Mesenchymal stem cell (in vitro differentiated cells and primary cell): ENCODE data around the gene NAPA.
A peak's percentile ranks its signal among the peaks of the same experiment; 100 is the strongest.

Experiments used
- DNase-seq: peaks from one replicate; pipeline ENCODE4 v3.0.0-alpha.2; 2013
- H2AFZ ChIP-seq: one replicate; pipeline ENCODE4 v1.6.1; 2013; ENCODE audit warnings: low read depth, mild to moderate bottlenecking, control low read depth, inconsistent platforms, low read length, moderate library complexity
- H2AK5ac ChIP-seq: 2 replicates; pipeline ENCODE4 v1.6.1; 2013; ENCODE audit warnings: low read length, moderate library complexity, mild to moderate bottlenecking, inconsistent platforms; ENCODE audit not compliant: severe bottlenecking
- H2BK120ac ChIP-seq: one replicate; pipeline ENCODE4 v1.6.1; 2013; ENCODE audit warnings: low read depth, mild to moderate bottlenecking, inconsistent platforms, low read length, moderate library complexity
- H2BK12ac ChIP-seq, 2 experiments: one replicate each; pipeline ENCODE4 v1.6.1; 2013; ENCODE audit warnings: inconsistent platforms in 2 of 2, low read length in 2 of 2, mild to moderate bottlenecking in 2 of 2, moderate library complexity in 2 of 2, control low read depth in 1 of 2
- H2BK15ac ChIP-seq: one replicate; pipeline ENCODE4 v1.6.1; 2013; ENCODE audit warnings: mild to moderate bottlenecking, low read depth, inconsistent platforms; ENCODE audit not compliant: poor library complexity, severe bottlenecking
- H2BK5ac ChIP-seq: 2 replicates; pipeline ENCODE4 v1.6.1; 2013; ENCODE audit warnings: low read depth, mild to moderate bottlenecking, low read length, control low read depth, inconsistent platforms; ENCODE audit not compliant: poor library complexity, severe bottlenecking
- H3K14ac ChIP-seq, 2 experiments: one replicate each; pipeline ENCODE4 v1.6.1; 2013; ENCODE audit warnings: inconsistent platforms in 2 of 2, low read length in 2 of 2, control low read depth in 1 of 2, mild to moderate bottlenecking in 1 of 2, moderate library complexity in 1 of 2
- H3K18ac ChIP-seq, 2 experiments: one replicate each; pipeline ENCODE4 v1.6.1; 2013; ENCODE audit warnings: inconsistent platforms in 2 of 2, low read length in 2 of 2, control low read depth in 1 of 2, low read depth in 1 of 2, mild to moderate bottlenecking in 1 of 2
- H3K23ac ChIP-seq, 2 experiments: one replicate each; pipeline ENCODE4 v1.6.1; 2013; ENCODE audit warnings: inconsistent platforms in 2 of 2, low read length in 2 of 2, mild to moderate bottlenecking in 2 of 2, moderate library complexity in 2 of 2, control low read depth in 1 of 2
- H3K27ac ChIP-seq: 2 replicates; pipeline ENCODE4 v1.5.1; 2013; ENCODE audit warnings: mild to moderate bottlenecking, moderate library complexity, low read length, control low read depth, inconsistent platforms; ENCODE audit not compliant: poor library complexity, severe bottlenecking
- H3K27me3 ChIP-seq, 2 experiments: 2 replicates each; pipeline versions ENCODE4 v1.6.1 to v1.7.0; 2013; ENCODE audit warnings: low read length in 2 of 2, mild to moderate bottlenecking in 2 of 2, moderate library complexity in 2 of 2, control low read depth in 1 of 2, inconsistent platforms in 1 of 2; ENCODE audit not compliant: control insufficient read depth in 1 of 2, insufficient read depth in 1 of 2
- H3K36me3 ChIP-seq, 2 experiments: 2 replicates each; pipeline versions ENCODE4 v1.6.1 to v1.7.0; 2013; ENCODE audit warnings: low read length in 2 of 2, control low read depth in 1 of 2, inconsistent platforms in 1 of 2, low read depth in 1 of 2, mild to moderate bottlenecking in 1 of 2; ENCODE audit not compliant: insufficient read depth in 2 of 2, control insufficient read depth in 1 of 2
- H3K4ac ChIP-seq, 2 experiments: one replicate each; pipeline ENCODE4 v1.6.1; 2013; ENCODE audit warnings: inconsistent platforms in 2 of 2, low read length in 2 of 2, mild to moderate bottlenecking in 2 of 2, moderate library complexity in 2 of 2, control low read depth in 1 of 2, low read depth in 1 of 2
- H3K4me1 ChIP-seq: 2 replicates; pipeline ENCODE4 v1.6.1; 2013; ENCODE audit warnings: low read depth, low read length, control low read depth; ENCODE audit not compliant: control insufficient read depth, insufficient read depth
- H3K4me2 ChIP-seq: 2 replicates; pipeline ENCODE4 v1.6.1; 2013; ENCODE audit warnings: low read length, mild to moderate bottlenecking, inconsistent platforms; ENCODE audit not compliant: poor library complexity, severe bottlenecking
- H3K4me3 ChIP-seq, 2 experiments: 2 replicates each; pipeline versions ENCODE4 v1.5.1 to v1.7.0; 2013; ENCODE audit warnings: low read length in 2 of 2, mild to moderate bottlenecking in 2 of 2, control low read depth in 1 of 2, low read depth in 1 of 2; ENCODE audit not compliant: insufficient read depth in 1 of 2
- H3K79me1 ChIP-seq: replicated peaks from 2 replicates; pipeline ENCODE4 v1.6.1; 2013; ENCODE audit warnings: mild to moderate bottlenecking, control low read depth, low read length, inconsistent platforms; ENCODE audit not compliant: poor library complexity, severe bottlenecking
- H3K9ac ChIP-seq: 2 replicates; pipeline ENCODE4 v1.7.0; 2013; ENCODE audit warnings: mild to moderate bottlenecking, low read length, moderate library complexity
- H3K9me3 ChIP-seq: 2 replicates; pipeline ENCODE4 v1.7.0; 2013; ENCODE audit warnings: mild to moderate bottlenecking, low read length; ENCODE audit not compliant: control insufficient read depth
- H4K8ac ChIP-seq: one replicate; pipeline ENCODE4 v1.6.1; 2013; ENCODE audit warnings: inconsistent platforms, mild to moderate bottlenecking, low read length, moderate library complexity
- H4K91ac ChIP-seq: one replicate; pipeline ENCODE4 v1.6.1; 2013; ENCODE audit warnings: mild to moderate bottlenecking, low read length, inconsistent platforms
- WGBS: methylation state at CpG from one replicate; pipeline ENCODE4 v1.1.7; 2013; ENCODE audit warnings: mixed read lengths; 5-methylcytosine and 5-hydroxymethylcytosine counted together

NAPA gene

DNA sequence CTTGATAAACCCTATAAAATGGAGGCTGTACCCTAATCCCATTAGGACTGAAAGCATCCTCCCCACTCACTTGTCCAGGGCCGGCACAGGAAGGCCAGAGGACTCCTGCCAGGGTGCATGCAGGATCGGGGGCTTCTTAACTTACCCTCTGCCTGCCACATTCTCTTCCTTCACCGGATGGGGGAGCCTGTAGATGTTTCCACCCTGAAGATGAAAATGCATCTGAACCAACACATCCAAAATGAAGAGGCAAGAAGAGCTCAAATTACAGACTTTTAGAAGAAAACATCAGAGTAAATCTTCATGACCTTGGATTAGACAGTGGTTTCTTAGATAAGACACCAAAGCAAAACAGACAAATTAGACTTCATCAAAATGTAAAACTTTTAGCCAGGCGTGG, 25.9 kb upstream of the NAPA start:
- Histone ChIP-seq H3K36me3 (no peaks in the 10 kb centered on the region), H3K4ac (peak overlapping the region in 1 of 2 experiments; percentile 18), H4K91ac (no peak overlapping the region), H2BK12ac (peak overlapping the region in 1 of 2 experiments; percentile 15), H3K4me1 (peaks cover 16% of the 10 kb centered on the region), H3K9me3 (no peaks in the 10 kb centered on the region), H3K18ac (no peak overlapping the region), H3K27ac (peak overlapping the region; percentile 28), H3K14ac (no peak overlapping the region), H3K4me3 (no peak overlapping the region), H3K27me3 (peaks cover 13 to 15% of the 10 kb centered on the region in 2 experiments), H3K23ac (no peak overlapping the region), H3K79me1 (no peaks in the 10 kb centered on the region), H2BK15ac (no peak overlapping the region), H2BK120ac (no peak overlapping the region), H2BK5ac (no peak overlapping the region), H4K8ac (peak overlapping the region; percentile 15), H3K9ac (no peak overlapping the region), H2AK5ac (peak overlapping the region; percentile 28), H2AFZ (no peak overlapping the region), H3K4me2 (no peak overlapping the region)
- 61% methylated on average over 4 of the region's 4 CpGs for WGBS
- peak; percentile 44 for DNase-seq

GRCh38 chr19:47539747-47540311, 25.0 kb upstream of the NAPA start:
- Histone ChIP-seq H3K27ac (no peak overlapping the region), H2BK120ac (no peak overlapping the region), H3K14ac (no peak overlapping the region), H3K23ac (no peak overlapping the region), H3K27me3 (peaks cover 6 to 13% of the 10 kb centered on the region in 2 experiments), H2AFZ (no peak overlapping the region), H3K79me1 (no peaks in the 10 kb centered on the region), H3K4me1 (peaks cover 13% of the 10 kb centered on the region), H3K4me2 (no peak overlapping the region), H3K9me3 (no peaks in the 10 kb centered on the region), H3K18ac (no peak overlapping the region), H2BK12ac (no peak overlapping the region), H2AK5ac (no peak overlapping the region), H3K4ac (no peak overlapping the region), H3K36me3 (no peaks in the 10 kb centered on the region), H2BK5ac (no peak overlapping the region), H4K91ac (no peak overlapping the region), H4K8ac (no peak overlapping the region), H2BK15ac (no peak overlapping the region), H3K4me3 (no peak overlapping the region), H3K9ac (no peak overlapping the region)
- 55% methylated on average over 11 of the region's 12 CpGs for WGBS
- DNase-seq, result no peak

- Histone ChIP-seq H3K18ac (no peak overlapping the region), H2BK120ac (no peak overlapping the region), H3K79me1 (no peaks in the 10 kb centered on the region), H4K8ac (no peak overlapping the region), H3K4ac (no peak overlapping the region), H3K14ac (no peak overlapping the region), H3K27ac (no peak overlapping the region), H3K27me3 (peaks cover 0 to 13% of the 10 kb centered on the region in 2 experiments), H3K23ac (no peak overlapping the region), H3K9ac (no peak overlapping the region), H3K4me2 (no peak overlapping the region), H2BK15ac (peak overlapping the region; percentile 36), H2BK5ac (no peak overlapping the region), H3K36me3 (no peaks in the 10 kb centered on the region), H3K4me1 (peaks cover 13% of the 10 kb centered on the region), H4K91ac (no peak overlapping the region), H3K9me3 (no peaks in the 10 kb centered on the region), H2AFZ (no peak overlapping the region), H2AK5ac (no peak overlapping the region), H3K4me3 (no peak overlapping the region), H2BK12ac (no peak overlapping the region)
- 91% methylated on average over 5 of the region's 5 CpGs for WGBS
- no peak for DNase-seq
Observed at GRCh38 chr19:47538812-47539211, 23.9 kb upstream of the NAPA start.

GRCh38 chr19:47537493-47537892, 22.6 kb upstream of the NAPA start:
- H2BK12ac ChIP-seq, result no peak overlapping the region
- no peak overlapping the region for H4K8ac ChIP-seq
- WGBS, result 90% methylated on average over 4 of the region's 4 CpGs
- no peaks in the 10 kb centered on the region for H3K79me1 ChIP-seq
- H3K4me1 ChIP-seq, result peaks cover 13% of the 10 kb centered on the region
- H2BK5ac ChIP-seq, result no peak overlapping the region
- no peaks in the 10 kb centered on the region for H3K36me3 ChIP-seq
- H3K9me3 ChIP-seq, result no peaks in the 10 kb centered on the region
- H3K23ac ChIP-seq, result no peak overlapping the region
- no peak overlapping the region for H3K4me2 ChIP-seq
- H3K14ac ChIP-seq, result no peak overlapping the region
- peaks cover 0 to 13% of the 10 kb centered on the region in 2 experiments for H3K27me3 ChIP-seq
- H4K91ac ChIP-seq, result no peak overlapping the region
- no peak for DNase-seq
- no peak overlapping the region for H3K4me3 ChIP-seq
- no peak overlapping the region for H2AFZ ChIP-seq
- no peak overlapping the region for H2BK15ac ChIP-seq
- no peak overlapping the region for H2AK5ac ChIP-seq
- no peak overlapping the region for H3K9ac ChIP-seq
- H3K4ac ChIP-seq, result no peak overlapping the region
- no peak overlapping the region for H3K18ac ChIP-seq
- no peak overlapping the region for H2BK120ac ChIP-seq
- no peak overlapping the region for H3K27ac ChIP-seq
